Neural crest cell (in vitro differentiated cells): ENCODE data around the gene CUL7. TPM values are rescaled to one million over a fixed set of nuclear protein-coding genes. Genes with fewer than 3 reads are reported as not detected.

Experiments
- DNase-seq: peaks from one replicate; pipeline ENCODE4 v3.0.0; 2021; ENCODE audit warnings: low read depth, mixed read lengths, low spot score
- H3K27ac Mint-ChIP-seq: one replicate; pipeline ENCODE4 v1.8.0; 2021; ENCODE audit warnings: mild to moderate bottlenecking, mixed read lengths; ENCODE audit not compliant: unreplicated experiment
- H3K27me3 Mint-ChIP-seq: 2 replicates; pipeline ENCODE4 v1.8.0; 2021; ENCODE audit warnings: low read depth, mild to moderate bottlenecking, mixed read lengths
- H3K36me3 Mint-ChIP-seq: 2 replicates; pipeline ENCODE4 v1.8.0; 2021; ENCODE audit warnings: low read depth, mild to moderate bottlenecking, mixed read lengths
- H3K4me1 Mint-ChIP-seq: 2 replicates; pipeline ENCODE4 v1.8.0; 2021; ENCODE audit warnings: mixed read lengths
- H3K4me3 Mint-ChIP-seq: one replicate; pipeline ENCODE4 v1.8.0; 2021; ENCODE audit warnings: mild to moderate bottlenecking, mixed read lengths
- H3K9me3 Mint-ChIP-seq: 2 replicates; pipeline ENCODE4 v1.8.0; 2021; ENCODE audit warnings: mixed read lengths
- total RNA-seq: library from RNA; stranded (reverse); gene quantifications from 2 replicates; pipeline ENCODE4 v1.2.1, GENCODE V29; 2021
- TF ChIP-seq, protein P1 (sequence below): fragments of 200-600 bp; sonication (generic); conservative IDR thresholded peaks from 2 replicates; pipeline ENCODE4 v1.5.0; 2021; ENCODE audit warnings: antibody characterized with exemption, mild to moderate bottlenecking

CUL7 gene
- total RNA-seq, 1 donor from 2014 or later, result 42.9 TPM

DNA sequence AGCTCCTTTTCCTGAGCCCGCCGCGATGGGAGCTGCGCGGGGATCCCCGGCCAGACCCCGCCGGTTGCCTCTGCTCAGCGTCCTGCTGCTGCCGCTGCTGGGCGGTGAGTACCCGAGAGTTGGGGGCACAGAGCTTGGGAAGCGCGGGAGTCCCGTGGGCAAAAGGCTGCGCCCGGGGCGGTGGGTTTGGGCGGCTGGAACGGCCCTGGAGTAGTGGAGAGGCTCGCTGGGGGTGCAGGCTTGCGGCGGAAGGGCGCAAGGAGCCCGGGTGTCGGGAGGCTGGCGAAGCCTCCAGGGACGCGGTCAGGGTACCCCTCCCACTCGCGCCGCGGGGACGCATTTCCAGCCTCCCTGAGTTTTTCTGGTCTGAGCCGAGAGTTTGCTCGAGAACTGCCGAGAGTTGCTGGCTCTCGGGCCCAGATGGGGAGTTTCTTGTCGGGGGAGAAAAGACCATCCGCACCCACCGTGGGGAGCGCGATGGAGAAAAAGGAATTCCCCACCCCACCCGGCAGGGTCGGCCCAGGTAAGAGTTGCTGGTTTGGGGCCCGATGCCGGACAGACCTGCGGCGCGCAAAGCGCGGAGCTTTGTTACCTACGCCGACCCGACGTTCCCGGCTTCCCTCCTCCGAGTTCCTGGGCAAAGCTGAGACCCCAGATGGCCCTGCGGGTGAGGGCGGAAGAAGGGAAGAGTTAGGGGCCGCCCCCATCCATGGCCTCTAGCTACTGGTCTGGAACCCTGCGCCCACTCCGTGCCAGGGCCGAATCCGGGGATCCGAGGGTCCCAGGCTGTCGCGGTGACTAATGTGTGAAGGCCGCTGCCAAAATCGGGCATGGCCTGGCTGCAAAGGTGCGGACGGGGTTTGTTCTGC, 23.0 kb upstream of the CUL7 start:
- Mint-ChIP-seq H3K27me3 (no peaks in the 10 kb centered on the region), H3K27ac (peak overlapping the region; percentile 91), H3K9me3 (no peaks in the 10 kb centered on the region), H3K4me1 (peaks cover 26% of the 10 kb centered on the region), H3K36me3 (no peaks in the 10 kb centered on the region), H3K4me3 (peak overlapping the region; percentile 94)
- DNase-seq, result peak; percentile 48
- TF ChIP-seq, protein P1, sequence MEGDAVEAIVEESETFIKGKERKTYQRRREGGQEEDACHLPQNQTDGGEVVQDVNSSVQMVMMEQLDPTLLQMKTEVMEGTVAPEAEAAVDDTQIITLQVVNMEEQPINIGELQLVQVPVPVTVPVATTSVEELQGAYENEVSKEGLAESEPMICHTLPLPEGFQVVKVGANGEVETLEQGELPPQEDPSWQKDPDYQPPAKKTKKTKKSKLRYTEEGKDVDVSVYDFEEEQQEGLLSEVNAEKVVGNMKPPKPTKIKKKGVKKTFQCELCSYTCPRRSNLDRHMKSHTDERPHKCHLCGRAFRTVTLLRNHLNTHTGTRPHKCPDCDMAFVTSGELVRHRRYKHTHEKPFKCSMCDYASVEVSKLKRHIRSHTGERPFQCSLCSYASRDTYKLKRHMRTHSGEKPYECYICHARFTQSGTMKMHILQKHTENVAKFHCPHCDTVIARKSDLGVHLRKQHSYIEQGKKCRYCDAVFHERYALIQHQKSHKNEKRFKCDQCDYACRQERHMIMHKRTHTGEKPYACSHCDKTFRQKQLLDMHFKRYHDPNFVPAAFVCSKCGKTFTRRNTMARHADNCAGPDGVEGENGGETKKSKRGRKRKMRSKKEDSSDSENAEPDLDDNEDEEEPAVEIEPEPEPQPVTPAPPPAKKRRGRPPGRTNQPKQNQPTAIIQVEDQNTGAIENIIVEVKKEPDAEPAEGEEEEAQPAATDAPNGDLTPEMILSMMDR, result no peak

DNA sequence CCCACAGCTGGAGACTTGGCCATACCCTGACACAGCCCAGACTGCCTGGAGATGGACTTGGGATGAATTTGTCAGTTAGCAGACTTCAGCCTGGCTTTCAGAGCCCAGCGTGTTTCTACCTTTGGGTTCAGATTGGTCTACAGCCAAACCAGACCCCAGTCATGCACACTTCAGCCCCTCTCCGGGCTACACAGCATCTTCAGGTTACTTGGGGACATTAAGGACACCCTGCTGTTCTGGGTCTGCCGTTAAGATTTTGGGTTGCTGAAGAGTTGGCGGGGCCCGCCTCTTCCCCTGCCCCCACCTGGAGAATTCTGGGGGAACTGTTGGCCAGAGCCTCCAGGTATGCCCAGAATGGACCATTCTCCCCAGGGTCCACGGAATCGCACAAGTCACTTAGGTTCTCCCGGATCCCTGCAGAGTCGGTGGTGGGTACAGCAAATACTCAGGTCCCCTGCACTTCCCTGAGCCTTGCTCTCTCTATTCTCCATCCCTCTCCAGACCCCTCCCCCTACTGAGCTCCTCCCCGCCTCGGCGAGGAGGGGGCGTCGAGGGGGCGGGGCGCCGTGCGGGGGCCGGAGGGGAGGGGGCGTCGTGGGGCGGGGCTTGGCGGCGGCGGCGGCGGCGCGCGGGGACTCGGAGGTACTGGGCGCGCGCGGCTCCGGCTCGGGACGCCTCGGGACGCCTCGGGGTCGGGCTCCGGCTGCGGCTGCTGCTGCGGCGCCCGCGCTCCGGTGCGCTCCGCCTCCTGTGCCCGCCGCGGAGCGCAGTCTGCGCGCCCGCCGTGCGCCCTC, 22.2 kb upstream of the CUL7 start, which contains the start of gene PTK7:
TSS of gene PTK7 (plus strand) at position 645 of the 794 bp plus-strand sequence. CDS start 175 bp downstream, outside the sequence.
- no peaks in the 10 kb centered on the region for H3K36me3 Mint-ChIP-seq
- peaks cover 26% of the 10 kb centered on the region for H3K4me1 Mint-ChIP-seq
- H3K4me3 Mint-ChIP-seq, result peak within 1 kb of the TSS; percentile 94
- TF ChIP-seq, protein P1, result no peak
- DNase-seq, result peak; percentile 82
- no peaks in the 10 kb centered on the region for H3K27me3 Mint-ChIP-seq
- H3K27ac Mint-ChIP-seq, result peak within 1 kb of the TSS; percentile 91
- no peaks in the 10 kb centered on the region for H3K9me3 Mint-ChIP-seq

DNA sequence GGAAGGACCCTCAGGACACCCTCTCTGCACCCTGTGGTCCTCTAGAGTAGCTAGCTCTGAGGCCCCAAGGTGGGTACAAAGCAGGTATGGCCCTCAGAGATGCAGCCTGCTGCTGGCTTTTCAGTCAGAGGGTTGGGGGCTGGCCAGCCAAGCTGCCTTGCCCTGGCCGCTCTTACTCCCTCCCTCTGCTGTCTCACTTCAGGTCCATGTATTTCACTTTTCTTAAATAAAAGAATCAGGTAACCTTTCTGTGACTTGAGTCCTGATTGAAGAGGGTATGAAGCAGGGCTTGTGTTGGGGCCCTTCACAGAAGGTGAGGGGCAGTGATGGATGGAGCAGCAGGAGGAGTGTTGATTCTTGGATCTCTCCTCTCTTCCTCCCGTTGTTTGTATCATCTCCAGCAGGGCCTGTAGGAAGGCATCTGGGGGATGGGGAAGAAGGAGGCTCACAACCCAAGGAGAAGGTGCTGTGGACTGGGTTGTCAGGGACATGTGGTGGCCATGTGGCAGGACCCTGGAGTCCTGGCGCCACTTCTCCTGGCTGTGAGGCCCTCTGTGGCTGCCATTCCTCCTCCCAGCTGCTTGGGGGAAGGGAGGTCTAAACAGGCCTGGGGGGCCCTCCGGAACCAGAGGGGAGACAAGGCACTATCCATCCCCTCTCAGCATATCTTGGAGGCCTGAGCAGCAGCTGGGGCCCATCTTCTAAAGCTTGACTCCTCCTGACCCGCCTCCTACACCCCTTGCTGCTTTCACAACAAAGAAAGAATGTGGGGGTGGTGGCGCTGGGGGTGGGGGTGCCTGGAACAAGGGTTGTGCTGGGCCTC, 21.4 kb upstream of the CUL7 start:
- Mint-ChIP-seq H3K36me3 (no peaks in the 10 kb centered on the region), H3K9me3 (no peaks in the 10 kb centered on the region), H3K4me1 (peaks cover 28% of the 10 kb centered on the region), H3K27me3 (no peaks in the 10 kb centered on the region), H3K4me3 (peak overlapping the region; percentile 74), H3K27ac (no peak overlapping the region)
- TF ChIP-seq, protein P1, result no peak
- no peak for DNase-seq

DNA sequence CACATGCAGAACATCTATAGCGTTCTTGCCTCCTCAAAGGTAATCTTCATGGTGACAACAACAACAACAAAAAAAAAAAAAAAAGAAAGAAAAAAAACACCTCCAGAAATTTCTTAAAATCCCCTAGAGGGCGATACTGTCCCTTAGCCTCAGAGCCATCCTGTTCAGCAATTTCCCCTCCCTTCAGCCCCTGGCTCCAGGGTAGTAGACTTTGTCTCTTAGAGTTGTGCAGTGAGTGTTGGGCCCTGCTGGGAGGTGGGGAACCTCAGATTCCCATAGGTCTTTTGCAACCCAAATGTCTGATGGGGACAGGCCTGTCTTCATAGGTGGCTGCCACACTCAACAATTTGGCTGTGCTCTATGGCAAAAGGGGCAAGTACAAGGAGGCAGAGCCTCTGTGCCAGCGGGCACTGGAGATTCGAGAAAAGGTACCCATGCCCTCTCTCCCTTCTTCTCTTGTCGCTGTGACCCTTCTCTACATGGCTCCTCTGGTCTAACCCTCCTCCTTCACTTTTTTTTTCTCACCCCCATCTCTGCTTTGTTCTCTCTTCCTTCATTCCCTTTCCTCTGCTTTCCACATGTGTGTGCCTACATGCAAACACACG, 16.5 kb upstream of the CUL7 start:
- Mint-ChIP-seq H3K36me3 (no peaks in the 10 kb centered on the region), H3K27ac (peak overlapping the region; percentile 35), H3K9me3 (no peaks in the 10 kb centered on the region), H3K4me1 (peaks cover 6% of the 10 kb centered on the region), H3K27me3 (no peaks in the 10 kb centered on the region), H3K4me3 (peak overlapping the region; percentile 64)
- TF ChIP-seq, protein P1, result peak; percentile 80
- DNase-seq, result no peak
